ENCODE measurements around the gene ZNF565.

GRCh38 chr19:36149673-36150406 is 64.6 kb downstream of the ZNF565 start:
- TF ChIP-seq CTCF (IDR thresholded peaks at IDR 0.05) (no peak), EP300 (IDR thresholded peaks at IDR 0.05) (no peak), POLR2AphosphoS5 (IDR thresholded peaks at IDR 0.05) (no peak), POLR2A (IDR thresholded peaks at IDR 0.05) (no peak)

Measured in stomach (tissue), 4 donors.